ENCODE measurements around the gene ARR3.
A peak's percentile ranks its signal among the peaks of the same experiment; 100 is the strongest.
"Not testable (repeated sequence)": the region's sequence is repeated elsewhere in the genome, so short reads cannot be mapped to it uniquely, and the experiment has no call there.

Gene ARR3

DNA sequence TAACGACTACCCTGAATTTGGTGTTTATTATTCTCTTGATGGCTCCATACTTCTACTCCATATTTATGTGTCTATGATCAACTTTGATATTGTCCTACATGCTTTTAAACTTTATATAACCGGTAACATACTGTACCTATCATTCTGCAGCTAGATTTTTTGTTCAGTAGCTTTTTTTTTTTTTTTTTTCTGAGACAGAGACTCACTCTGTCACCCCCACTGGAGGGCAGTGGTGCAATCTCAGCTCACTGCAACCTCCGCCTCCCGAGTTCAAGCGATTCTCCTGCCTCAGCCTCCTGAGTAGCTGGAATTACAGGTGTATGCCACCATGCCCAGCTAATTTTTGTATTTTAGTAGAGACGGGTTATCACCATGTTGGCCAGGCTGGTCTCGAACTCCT, 5.9 kb downstream of the ARR3 start:
- FAIRE-seq; DNase-seq (ENCODE audit: insufficient read length, low spot score): not testable (repeated sequence)

GRCh38 chrX:70279081-70279480, 10.9 kb downstream of the ARR3 start:
- DNase-seq (ENCODE audit: insufficient read length, low spot score) (no peak), FAIRE-seq (no peak)

- no peak for FAIRE-seq
- no peak for DNase-seq (ENCODE audit: insufficient read length, low spot score)
Measured at GRCh38 chrX:70280573-70280972, 12.4 kb downstream of the ARR3 start.

DNA sequence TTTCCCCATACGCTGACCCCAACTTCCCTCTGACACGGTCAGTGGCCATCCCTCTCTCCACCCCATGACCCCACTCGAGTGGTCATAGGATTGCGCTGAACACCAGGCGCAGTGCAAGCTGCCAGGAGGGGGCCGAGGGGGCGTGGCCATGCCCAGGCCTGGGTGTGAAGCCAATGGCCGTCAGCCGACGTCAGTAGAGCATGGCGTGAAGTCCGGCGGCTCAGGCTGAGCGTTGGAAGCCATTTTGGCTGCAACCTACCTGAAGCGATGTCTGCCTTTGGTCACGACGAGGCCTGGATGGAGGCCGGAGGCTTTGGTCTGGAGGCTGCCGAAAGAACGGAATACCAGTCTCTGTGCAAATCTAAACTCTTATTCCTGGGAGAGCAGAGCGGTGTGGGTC, 13.8 kb downstream of the ARR3 start, which contains the start of gene RAB41:
RAB41 (plus strand) TSS at position 222 of the 400 bp plus-strand sequence; CDS start at position 268, 46 bp downstream.
- FAIRE-seq = peak; percentile 52

DNA sequence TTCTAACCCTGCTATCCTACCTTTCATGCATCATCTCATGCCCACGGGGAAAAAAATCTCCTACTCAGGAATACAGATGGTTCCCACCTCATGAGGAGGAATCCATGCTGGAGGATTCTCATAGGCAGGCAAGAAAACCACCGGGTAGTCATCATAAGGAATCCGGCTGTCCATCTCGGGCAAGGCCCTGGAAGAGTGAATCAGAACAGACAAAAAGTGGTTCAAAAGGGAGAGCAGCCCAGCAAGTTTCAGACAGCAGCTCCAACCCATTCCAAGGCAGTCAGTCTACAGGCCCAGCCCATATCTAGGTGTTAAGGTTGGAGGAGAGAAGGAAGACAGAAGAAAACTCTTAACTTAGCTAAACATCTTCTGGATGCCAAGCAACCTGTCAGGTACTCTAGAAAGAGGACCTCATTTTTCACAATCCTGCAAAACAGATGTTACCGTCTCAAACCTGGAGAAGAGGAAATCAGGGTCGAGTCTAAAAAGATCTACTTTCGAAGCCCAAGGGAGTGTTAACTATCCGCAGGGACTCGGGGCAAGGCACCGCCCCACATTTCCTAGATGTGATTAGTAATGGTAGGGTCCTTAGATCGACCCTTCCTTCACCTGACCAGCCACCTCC, 21.1 kb downstream of the ARR3 start:
- FAIRE-seq (no peak), DNase-seq (ENCODE audit: insufficient read length, low spot score) (peak; percentile 10)

More for the DNA sequence above, 13.8 kb downstream of the ARR3 start, which contains the start of gene RAB41:
- no peak for DNase-seq (ENCODE audit: insufficient read length, low spot score)

GRCh38 chrX:70289793-70290770, 21.9 kb downstream of the ARR3 start, which contains the start of the genes KIF4A and PDZD11:
Gene KIF4A, plus strand, starts transcription at chrX:70290104. Its CDS starts 355 bp downstream, at chrX:70290459.
Gene PDZD11, minus strand, starts transcription at chrX:70289927. Its CDS starts 586 bp downstream, at chrX:70289341.
- peak; percentile 99 for FAIRE-seq

GRCh38 chrX:70292788-70293187, 24.7 kb downstream of the ARR3 start:
- FAIRE-seq (no peak), DNase-seq (ENCODE audit: insufficient read length, low spot score) (no peak)

More at GRCh38 chrX:70289793-70290770, 21.9 kb downstream of the ARR3 start, which contains the start of the genes KIF4A and PDZD11:
- DNase-seq (ENCODE audit: insufficient read length, low spot score) = peak; percentile 98

GRCh38 chrX:70293621-70294020, 25.5 kb downstream of the ARR3 start:
- DNase-seq (ENCODE audit: insufficient read length, low spot score) = no peak
- no peak for FAIRE-seq

DNA sequence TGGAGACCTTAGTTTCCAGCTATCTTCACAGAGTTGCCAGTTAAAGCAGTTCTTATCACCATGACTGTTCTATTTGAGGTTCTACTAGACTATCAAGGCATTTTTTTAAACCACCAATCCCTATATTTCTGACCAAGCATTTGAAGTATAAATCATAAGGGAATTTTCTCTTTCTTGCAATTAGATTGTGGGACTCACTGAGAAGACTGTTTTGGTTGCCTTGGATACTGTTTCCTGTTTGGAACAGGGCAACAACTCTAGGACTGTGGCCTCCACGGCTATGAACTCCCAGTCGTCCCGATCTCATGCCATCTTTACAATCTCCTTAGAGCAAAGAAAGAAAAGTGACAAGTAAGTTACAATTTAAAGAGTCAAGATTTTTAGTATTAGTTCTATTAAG, 33.6 kb downstream of the ARR3 start:
- no peak for DNase-seq (ENCODE audit: insufficient read length, low spot score)
- FAIRE-seq = no peak

- no peak for FAIRE-seq
- no peak for DNase-seq (ENCODE audit: insufficient read length, low spot score)
Measured at GRCh38 chrX:70313503-70313902, 45.4 kb downstream of the ARR3 start.

- DNase-seq (ENCODE audit: insufficient read length, low spot score) (no peak), FAIRE-seq (no peak)
Measured at GRCh38 chrX:70322784-70323183, 54.6 kb downstream of the ARR3 start.

DNA sequence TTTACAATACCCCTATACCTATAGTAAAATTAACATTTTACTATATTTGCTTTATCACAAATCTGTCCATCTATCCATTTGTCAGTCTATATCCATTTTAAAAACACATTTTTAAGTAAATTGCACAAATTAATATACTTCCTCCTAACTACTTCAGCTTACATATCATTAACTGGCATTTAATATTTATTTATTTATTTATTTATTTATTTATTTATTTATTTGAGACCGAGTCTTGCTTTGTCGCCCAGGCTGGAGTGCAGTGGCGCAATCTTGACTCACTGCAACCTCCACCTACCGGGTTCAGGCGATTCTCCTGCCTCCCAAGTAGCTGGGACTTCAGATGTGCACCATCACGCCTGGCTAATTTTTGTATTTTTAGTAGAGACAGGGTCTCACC, 55.5 kb downstream of the ARR3 start:
- not testable (repeated sequence) for DNase-seq (ENCODE audit: insufficient read length, low spot score); FAIRE-seq

- DNase-seq (ENCODE audit: insufficient read length, low spot score) (no peak), FAIRE-seq (no peak)
Measured at GRCh38 chrX:70324326-70324725, 56.2 kb downstream of the ARR3 start.

DNA sequence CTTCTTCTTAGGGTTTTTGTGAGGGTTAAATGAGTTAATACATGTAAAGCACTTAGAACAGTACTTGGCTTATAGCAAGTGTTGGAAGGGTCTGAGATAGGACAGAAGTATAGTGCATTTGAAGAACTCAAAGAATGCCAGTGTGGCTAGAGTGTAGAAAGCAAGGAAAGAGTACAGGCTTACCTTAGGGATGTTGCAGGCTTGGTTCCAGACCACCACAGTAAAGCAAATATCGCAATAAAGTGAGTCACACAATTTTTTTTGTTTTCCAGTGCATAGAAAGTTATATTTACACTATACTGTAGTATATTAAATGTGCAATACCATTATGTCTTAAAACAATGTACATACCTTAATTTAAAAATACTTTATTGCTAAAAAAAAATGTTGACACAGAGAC, 63.0 kb downstream of the ARR3 start:
- no peak for FAIRE-seq
- DNase-seq (ENCODE audit: insufficient read length, low spot score) = no peak

Measured in HTR-8/SVneo (cell line).